Activated naive CD4-positive, alpha-beta T cell treated with anti-CD3 and anti-CD28 coated beads, Interleukin-2, amount 10 ng/mL, durations not matched to agents 7 days and 5 days (primary cell): ENCODE results near the gene DGKE.

Experiments
- CTCF ChIA-PET: fragments of 350-600 bp; sonication (Branson Sonifier 250); formaldehyde crosslinking; loops from one replicate; lab custom pipeline; 2021; ENCODE audit warnings: antibody characterized with exemption; lab: Charles Lee
- DNase-seq: peaks from one replicate; pipeline ENCODE4 v3.0.0-alpha.2; 2020
- H3K27ac Mint-ChIP-seq: one replicate; pipeline ENCODE4 v1.8.0; 2021; ENCODE audit warnings: mild to moderate bottlenecking, moderate library complexity, mixed read lengths
- H3K27me3 Mint-ChIP-seq: one replicate; pipeline ENCODE4 v1.8.0; 2021; ENCODE audit warnings: mild to moderate bottlenecking, mixed read lengths
- H3K36me3 Mint-ChIP-seq: one replicate; pipeline ENCODE4 v1.8.0; 2021; ENCODE audit warnings: mixed read lengths
- H3K4me1 Mint-ChIP-seq: one replicate; pipeline ENCODE4 v1.8.0; 2021; ENCODE audit warnings: mixed read lengths
- H3K4me3 Mint-ChIP-seq: one replicate; pipeline ENCODE4 v1.8.0; 2021; ENCODE audit warnings: mild to moderate bottlenecking, moderate library complexity, mixed read lengths
- H3K9me3 Mint-ChIP-seq: one replicate; pipeline ENCODE4 v1.8.0; 2021; ENCODE audit warnings: mixed read lengths

The DGKE gene

DNA sequence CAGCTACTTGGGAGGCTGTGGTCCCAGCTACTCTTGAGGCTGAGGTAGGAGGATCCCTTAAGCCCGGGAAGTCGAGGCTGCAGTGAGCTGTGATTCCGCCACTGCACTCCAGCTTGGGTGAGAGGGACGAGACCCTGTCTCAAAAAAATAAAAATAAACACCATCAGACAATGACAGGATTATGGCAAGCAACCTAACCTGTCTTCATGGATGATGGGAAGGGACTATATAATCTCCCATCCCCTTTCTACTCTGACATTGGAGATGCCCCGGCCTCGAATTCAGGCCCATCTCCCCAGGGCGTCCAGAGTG is 79.0 kb downstream of the DGKE start:
- no peak for DNase-seq

DNA sequence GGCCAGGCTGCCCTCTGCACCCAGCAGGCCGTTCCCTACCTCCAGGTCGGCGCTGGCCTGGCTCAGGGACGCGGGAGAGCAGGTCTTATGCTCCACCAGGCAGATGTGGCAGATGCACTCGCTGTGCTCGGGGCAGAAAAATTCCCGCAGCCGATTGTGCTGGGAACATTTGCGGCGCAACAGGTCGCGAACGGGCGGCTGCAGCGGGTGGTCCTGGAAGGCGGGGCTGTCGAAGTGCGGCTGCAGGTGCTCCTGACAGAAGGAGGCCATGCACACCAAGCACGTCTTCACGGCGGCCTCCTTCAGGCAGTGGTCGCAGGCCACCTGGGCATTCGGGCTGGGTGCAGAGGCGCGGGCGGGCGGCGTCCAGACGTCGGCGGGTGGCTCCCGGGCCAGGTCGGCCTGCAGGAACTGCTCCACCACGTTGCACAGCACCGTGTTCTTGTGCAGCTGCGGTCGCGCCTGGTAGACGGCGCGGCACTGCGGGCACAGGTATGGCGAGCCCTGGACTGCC is 79.5 kb downstream of the DGKE start:
- Mint-ChIP-seq H3K27ac (peak overlapping the region; percentile 93), H3K4me3 (peak overlapping the region; percentile 88), H3K4me1 (peaks cover 58% of the 10 kb centered on the region), H3K27me3 (no peaks in the 10 kb centered on the region), H3K36me3 (peaks cover 35% of the 10 kb centered on the region), H3K9me3 (peaks cover 12% of the 10 kb centered on the region)
- CTCF ChIA-PET: interaction anchor here (1.2 to 1.4 kb wide), 2 partner anchors 10 to 26 kb away, joined by 4 read pairs; no protein-coding TSS in a partner anchor
- no peak for DNase-seq

More for the DNA sequence above, 79.0 kb downstream of the DGKE start:
- no peaks in the 10 kb centered on the region for H3K27me3 Mint-ChIP-seq
- peak overlapping the region; percentile 88 for H3K4me3 Mint-ChIP-seq
- peaks cover 40% of the 10 kb centered on the region for H3K36me3 Mint-ChIP-seq
- peak overlapping the region; percentile 93 for H3K27ac Mint-ChIP-seq
- peaks cover 12% of the 10 kb centered on the region for H3K9me3 Mint-ChIP-seq
- H3K4me1 Mint-ChIP-seq: peaks cover 63% of the 10 kb centered on the region
- CTCF ChIA-PET: interaction anchor here (1.4 kb wide), 1 partner anchor 10 kb away, joined by 4 read pairs; no protein-coding TSS in a partner anchor

- H3K9me3 Mint-ChIP-seq: peaks cover 14% of the 10 kb centered on the region
- H3K4me3 Mint-ChIP-seq: peak within 1 kb of the TSS; percentile 88
- no peaks in the 10 kb centered on the region for H3K27me3 Mint-ChIP-seq
- peaks cover 29% of the 10 kb centered on the region for H3K36me3 Mint-ChIP-seq
- H3K4me1 Mint-ChIP-seq: peaks cover 56% of the 10 kb centered on the region
- DNase-seq: peak; percentile 94
- H3K27ac Mint-ChIP-seq: peak within 1 kb of the TSS; percentile 93
- CTCF ChIA-PET: interaction anchor here (1.2 kb wide), 1 partner anchor 25 kb away, joined by 4 read pairs; no protein-coding TSS in a partner anchor
Measured at GRCh38 chr17:56913867-56914580, 80.1 kb downstream of the DGKE start, which contains the start of gene TRIM25. TSS of gene TRIM25 (minus strand) at chr17:56914049. CDS start at chr17:56913988, 61 bp downstream.

- peaks cover 15% of the 10 kb centered on the region for H3K9me3 Mint-ChIP-seq
- H3K4me1 Mint-ChIP-seq: peaks cover 54% of the 10 kb centered on the region
- H3K36me3 Mint-ChIP-seq: peaks cover 27% of the 10 kb centered on the region
- peak overlapping the region; percentile 92 for H3K27ac Mint-ChIP-seq
- H3K27me3 Mint-ChIP-seq: no peaks in the 10 kb centered on the region
- CTCF ChIA-PET: interaction anchor here (1.2 kb wide), 1 partner anchor 25 kb away, joined by 4 read pairs; no protein-coding TSS in a partner anchor
- peak overlapping the region; percentile 88 for H3K4me3 Mint-ChIP-seq
- no peak for DNase-seq
Measured at GRCh38 chr17:56914581-56915273, 80.8 kb downstream of the DGKE start.

DNA sequence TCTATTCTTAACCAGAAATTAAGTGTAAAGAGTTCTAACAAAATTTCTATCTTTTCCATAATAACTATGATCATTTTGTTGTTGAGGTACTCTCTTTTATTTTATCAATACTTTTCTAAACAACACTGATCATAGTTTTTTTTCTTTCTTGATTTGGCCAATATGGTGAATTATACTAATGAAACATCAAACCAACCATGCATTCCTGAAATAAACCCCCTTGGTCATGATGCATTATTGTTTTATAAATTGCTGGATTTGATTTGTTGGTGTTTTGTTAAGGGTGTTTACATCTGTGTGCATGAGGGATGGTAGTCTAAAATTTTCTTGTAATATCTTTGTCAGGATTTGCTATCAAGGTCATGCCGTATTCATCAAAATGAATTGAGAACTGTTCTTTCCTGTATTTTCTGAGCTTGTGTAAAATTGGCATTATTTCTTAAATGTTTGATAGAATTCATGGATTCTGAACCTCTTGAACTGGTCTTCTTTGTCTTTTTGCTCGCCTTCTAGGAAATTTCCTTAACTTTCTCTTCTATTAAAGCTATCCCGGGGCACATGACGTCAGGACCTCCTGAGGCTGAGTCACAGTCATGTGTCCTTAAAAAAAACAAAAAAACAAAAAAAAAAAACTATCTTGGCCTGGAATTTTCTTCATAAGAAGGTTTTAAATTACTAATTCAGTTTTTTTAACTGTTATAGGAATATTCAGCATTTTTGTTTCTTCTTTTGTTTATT is 83.8 kb downstream of the DGKE start:
- H3K4me1 Mint-ChIP-seq: peaks cover 29% of the 10 kb centered on the region
- H3K27ac Mint-ChIP-seq: no peak overlapping the region
- CTCF ChIA-PET: no interaction called here
- no peaks in the 10 kb centered on the region for H3K27me3 Mint-ChIP-seq
- peaks cover 9% of the 10 kb centered on the region for H3K36me3 Mint-ChIP-seq
- no peak overlapping the region for H3K4me3 Mint-ChIP-seq
- H3K9me3 Mint-ChIP-seq: peaks cover 15% of the 10 kb centered on the region
- DNase-seq: no peak

- Mint-ChIP-seq H3K27ac (no peak overlapping the region), H3K9me3 (peaks cover 15% of the 10 kb centered on the region), H3K27me3 (no peaks in the 10 kb centered on the region), H3K36me3 (peaks cover 9% of the 10 kb centered on the region), H3K4me1 (peaks cover 29% of the 10 kb centered on the region), H3K4me3 (no peak overlapping the region)
- CTCF ChIA-PET: no interaction called here
- DNase-seq: no peak
Measured at GRCh38 chr17:56918916-56919315, 85.0 kb downstream of the DGKE start.
